Measurements from ENCODE around the gene OR2J3.

GRCh38 chr6:29099190-29099589, 8.7 kb upstream of the OR2J3 start, which contains the start of gene OR2J1:
- TF ChIP-seq, protein P1, sequence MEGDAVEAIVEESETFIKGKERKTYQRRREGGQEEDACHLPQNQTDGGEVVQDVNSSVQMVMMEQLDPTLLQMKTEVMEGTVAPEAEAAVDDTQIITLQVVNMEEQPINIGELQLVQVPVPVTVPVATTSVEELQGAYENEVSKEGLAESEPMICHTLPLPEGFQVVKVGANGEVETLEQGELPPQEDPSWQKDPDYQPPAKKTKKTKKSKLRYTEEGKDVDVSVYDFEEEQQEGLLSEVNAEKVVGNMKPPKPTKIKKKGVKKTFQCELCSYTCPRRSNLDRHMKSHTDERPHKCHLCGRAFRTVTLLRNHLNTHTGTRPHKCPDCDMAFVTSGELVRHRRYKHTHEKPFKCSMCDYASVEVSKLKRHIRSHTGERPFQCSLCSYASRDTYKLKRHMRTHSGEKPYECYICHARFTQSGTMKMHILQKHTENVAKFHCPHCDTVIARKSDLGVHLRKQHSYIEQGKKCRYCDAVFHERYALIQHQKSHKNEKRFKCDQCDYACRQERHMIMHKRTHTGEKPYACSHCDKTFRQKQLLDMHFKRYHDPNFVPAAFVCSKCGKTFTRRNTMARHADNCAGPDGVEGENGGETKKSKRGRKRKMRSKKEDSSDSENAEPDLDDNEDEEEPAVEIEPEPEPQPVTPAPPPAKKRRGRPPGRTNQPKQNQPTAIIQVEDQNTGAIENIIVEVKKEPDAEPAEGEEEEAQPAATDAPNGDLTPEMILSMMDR (IDR thresholded peaks at IDR 0.05), result no peak
- no peak for TF ChIP-seq POLR2A (IDR thresholded peaks at IDR 0.05)

All from right lobe of liver (tissue), 4 donors.